Vagina (tissue), 2 donors: ENCODE data around the gene RNF223. TPM values are rescaled to one million over a fixed set of nuclear protein-coding genes. Genes with fewer than 3 reads are reported as not detected.

ENCODE experiments used
- DNase-seq, 2 donors: peaks; one replicate each; pipeline ENCODE4 v3.0.0-alpha.2; 2017; ENCODE audit errors: extremely low spot score in 2 of 2
- H3K27ac ChIP-seq: fragments of 200-600 bp; sonication (generic); one replicate; pipeline ENCODE4 v1.5.1; 2019
- H3K27me3 ChIP-seq: fragments of 200-600 bp; sonication (generic); one replicate; pipeline ENCODE4 v1.5.1; 2019
- H3K36me3 ChIP-seq, 2 donors: fragments of 200-600 bp; sonication (generic); one replicate each; pipeline ENCODE4 v1.5.1; 2017 to 2019
- H3K4me1 ChIP-seq: fragments of 200-600 bp; sonication (generic); one replicate; pipeline ENCODE4 v1.5.1; 2019
- H3K4me3 ChIP-seq, 2 donors: fragments of 200-600 bp; sonication (generic); 1 replicate in 1 of 2; 2 replicates in 1 of 2; pipeline ENCODE4 v1.5.1; 2016 to 2019
- H3K9me3 ChIP-seq: fragments of 200-600 bp; sonication (generic); one replicate; pipeline ENCODE4 v1.5.1; 2019
- CTCF ChIP-seq, 3 experiments: fragments of 450-650 bp in 2 of 3; fragments of 200-600 bp in 1 of 3; sonication (generic) in 1 of 3; IDR thresholded peaks; one replicate each; pipeline ENCODE4 v1.5.1; 2017 to 2019; ENCODE audit warnings: antibody characterized with exemption in 3 of 3, mild to moderate bottlenecking in 2 of 3, moderate library complexity in 2 of 3
- POLR2A ChIP-seq, 2 donors: fragments of 450-650 bp; IDR thresholded peaks; one replicate each; pipeline ENCODE4 v1.6.1; 2017; ENCODE audit warnings: antibody characterized with exemption in 2 of 2, mild to moderate bottlenecking in 2 of 2, moderate library complexity in 2 of 2
- POLR2AphosphoS5 ChIP-seq, 2 donors: sonication (generic); formaldehyde crosslinking; IDR thresholded peaks; one replicate each; pipeline ENCODE4 v1.9.0; 2017; ENCODE audit warnings: antibody characterized with exemption in 2 of 2, mild to moderate bottlenecking in 2 of 2, low read depth in 1 of 2; ENCODE audit not compliant: insufficient read depth in 1 of 2
- intact Hi-C: fragments of 100-400 bp; cut with DNase I; formaldehyde crosslinking; loops from one replicate; pipeline ENCODE4 v1.15.1; 2023
- total RNA-seq: library from RNA; depleted of rRNA; stranded (reverse); fragments of >200 nt; gene quantifications from one replicate; pipeline ENCODE4 v1.2.3, GENCODE V29; 2016

RNF223 gene
- total RNA-seq, 1 donor from 2014 or later = 4.9 TPM

- intact Hi-C loops = no loop called here
- Histone ChIP-seq H3K27me3 (no peaks in the 10 kb centered on the region), H3K36me3 (no peaks in the 10 kb centered on the region), H3K27ac (no peak overlapping the region), H3K9me3 (no peaks in the 10 kb centered on the region), H3K4me1 (no peaks in the 10 kb centered on the region), H3K4me3 (no peak overlapping the region)
- TF ChIP-seq CTCF (IDR thresholded peaks at IDR 0.05) (no peak), POLR2A (IDR thresholded peaks at IDR 0.05) (no peak), POLR2AphosphoS5 (IDR thresholded peaks at IDR 0.05; ENCODE audit: insufficient read depth in 1 of 2, low read depth in 1 of 2) (no peak)
- no peak for DNase-seq
Measured at GRCh38 chr1:1085911-1086841, 12.1 kb upstream of the RNF223 start.

- no peak for DNase-seq
- Histone ChIP-seq H3K27me3 (no peaks in the 10 kb centered on the region), H3K27ac (no peak overlapping the region), H3K4me3 (no peak overlapping the region), H3K9me3 (no peaks in the 10 kb centered on the region), H3K36me3 (no peaks in the 10 kb centered on the region), H3K4me1 (peaks cover 3% of the 10 kb centered on the region)
- TF ChIP-seq POLR2A (IDR thresholded peaks at IDR 0.05) = no peak
- TF ChIP-seq POLR2AphosphoS5 (IDR thresholded peaks at IDR 0.05; ENCODE audit: insufficient read depth in 1 of 2, low read depth in 1 of 2) = no peak
- TF ChIP-seq CTCF (IDR thresholded peaks at IDR 0.05) = no peak
- intact Hi-C loops = no loop called here
Measured at GRCh38 chr1:1085171-1085841, 11.2 kb upstream of the RNF223 start.

- Histone ChIP-seq H3K4me1 (peaks cover 10% of the 10 kb centered on the region), H3K9me3 (no peaks in the 10 kb centered on the region), H3K27me3 (no peaks in the 10 kb centered on the region), H3K27ac (no peak overlapping the region), H3K4me3 (no peak overlapping the region), H3K36me3 (no peaks in the 10 kb centered on the region)
- DNase-seq = no peak
- intact Hi-C loops = no loop called here
- TF ChIP-seq POLR2A (IDR thresholded peaks at IDR 0.05) (no peak), POLR2AphosphoS5 (IDR thresholded peaks at IDR 0.05; ENCODE audit: insufficient read depth in 1 of 2, low read depth in 1 of 2) (no peak), CTCF (IDR thresholded peaks at IDR 0.05) (no peak)
Measured at GRCh38 chr1:1084372-1085170, 10.5 kb upstream of the RNF223 start.

GRCh38 chr1:1083416-1084371, 9.6 kb upstream of the RNF223 start:
- no peak for DNase-seq
- no peaks in the 10 kb centered on the region for H3K27me3 ChIP-seq
- H3K9me3 ChIP-seq = no peaks in the 10 kb centered on the region
- no peaks in the 10 kb centered on the region for H3K36me3 ChIP-seq
- no peak overlapping the region for H3K27ac ChIP-seq
- peaks cover 13% of the 10 kb centered on the region for H3K4me1 ChIP-seq
- H3K4me3 ChIP-seq = no peak overlapping the region
- intact Hi-C loops = no loop called here
- TF ChIP-seq CTCF (IDR thresholded peaks at IDR 0.05) (no peak), POLR2A (IDR thresholded peaks at IDR 0.05) (no peak), POLR2AphosphoS5 (IDR thresholded peaks at IDR 0.05; ENCODE audit: insufficient read depth in 1 of 2, low read depth in 1 of 2) (no peak)
